Measurements from ENCODE around the gene PDE3A. TPM values are rescaled to one million over a fixed set of nuclear protein-coding genes. Genes with fewer than 3 reads are reported as not detected.
A peak's percentile ranks its signal among the peaks of the same experiment; 100 is the strongest.

PDE3A gene
- polyA plus RNA-seq, 10 donors = 7.6 to 13.6 (median 11.3) TPM

DNA sequence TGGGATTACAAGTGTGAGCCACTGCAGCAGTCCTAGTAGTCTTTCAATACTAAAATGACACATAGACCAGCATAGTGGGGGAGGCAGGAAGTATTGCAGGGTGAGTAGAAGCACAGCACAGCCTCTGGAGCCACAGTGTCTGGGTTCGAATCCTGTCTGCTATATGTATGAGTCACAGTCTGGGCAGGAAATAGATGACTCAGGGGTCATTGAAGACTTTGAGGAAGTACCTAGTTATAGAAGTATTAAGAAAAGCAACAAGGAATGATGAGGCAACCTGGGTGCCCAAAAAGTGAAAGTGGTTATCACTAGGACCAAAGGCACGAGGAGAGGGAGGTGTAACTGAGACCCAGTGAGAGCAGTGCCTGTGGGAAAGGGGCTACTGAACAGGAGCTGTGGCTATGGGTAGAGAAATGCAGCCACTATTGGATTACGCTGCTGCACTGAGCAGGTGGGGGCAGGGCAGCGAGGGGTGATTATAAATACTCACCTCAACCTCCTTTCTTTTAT is 124.0 kb downstream of the PDE3A start:
- no peak for DNase-seq

DNA sequence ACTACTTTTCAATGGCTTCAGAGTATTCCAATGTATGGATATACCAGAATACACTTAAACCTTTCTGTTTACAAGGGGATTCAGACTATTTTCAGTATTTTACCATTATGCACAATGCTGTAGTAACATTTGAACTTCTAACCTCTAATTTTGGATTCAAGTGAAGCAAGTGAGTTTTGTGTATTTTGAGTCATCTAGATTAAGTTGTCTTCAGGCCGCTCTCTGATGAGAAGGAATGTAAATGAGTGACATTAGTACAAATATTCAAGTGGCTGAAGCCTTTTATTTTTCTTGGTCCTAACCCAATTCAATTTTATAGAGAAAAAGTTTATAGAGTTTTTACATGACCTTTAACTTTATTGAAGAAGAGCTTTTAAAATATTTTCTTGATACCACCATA is 125.6 kb downstream of the PDE3A start:
- no peak for DNase-seq

DNA sequence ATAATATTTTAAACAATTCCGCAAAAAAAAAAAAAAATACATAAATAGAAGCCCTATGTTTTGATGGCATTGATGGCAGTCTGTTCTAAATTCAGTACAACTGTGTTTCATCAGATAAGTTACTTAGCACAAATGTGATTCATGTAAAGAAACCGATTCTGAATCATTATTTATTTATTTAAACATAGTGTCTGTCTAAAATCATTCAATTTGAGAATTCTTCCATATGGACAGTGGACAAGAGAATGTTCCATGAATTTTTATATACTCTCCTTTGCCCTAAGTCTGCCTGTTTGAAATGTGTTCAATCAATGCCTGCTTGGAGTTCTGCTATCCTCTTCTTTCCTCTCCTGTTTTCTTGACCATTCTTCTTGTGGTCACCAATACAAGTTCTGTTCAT is 126.5 kb downstream of the PDE3A start:
- no peak for DNase-seq

DNA sequence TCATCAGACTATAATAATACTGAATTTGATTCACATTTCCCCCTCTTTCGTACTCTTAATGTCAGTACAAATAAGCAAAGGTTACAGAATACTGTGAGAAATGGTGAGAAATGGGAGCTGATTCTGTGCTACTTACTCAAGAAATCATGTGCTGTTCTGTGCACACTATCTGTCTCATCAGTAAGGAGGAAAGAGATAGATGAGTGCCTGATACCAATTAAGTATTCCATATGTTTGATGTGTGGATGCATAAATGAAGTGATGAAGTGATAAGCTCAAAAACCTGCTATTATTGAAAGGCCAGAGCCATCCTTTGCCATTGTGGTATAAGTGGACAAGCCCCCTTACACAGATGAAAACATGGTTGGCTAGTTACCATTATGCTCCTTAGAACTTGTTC is 127.7 kb downstream of the PDE3A start:
- DNase-seq = no peak

DNA sequence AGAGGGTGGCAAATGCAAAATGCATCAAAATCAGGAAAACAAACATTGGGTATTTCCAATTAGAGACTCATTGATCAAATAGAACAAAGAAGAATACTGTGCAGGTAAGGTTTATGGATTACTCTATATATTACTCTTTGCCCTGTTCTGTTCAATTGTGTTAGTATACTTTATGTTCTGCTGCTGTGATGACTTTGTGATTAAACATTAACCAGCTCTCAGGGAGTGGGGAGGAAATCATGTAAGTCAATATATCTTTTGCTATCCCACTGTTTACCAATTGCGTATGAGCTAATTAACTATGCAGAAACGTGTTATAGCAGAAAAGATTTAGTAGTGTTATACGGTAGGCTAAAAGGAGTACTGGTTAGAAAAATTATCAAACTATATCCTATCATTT is 129.4 kb downstream of the PDE3A start:
- no peak for DNase-seq

DNA sequence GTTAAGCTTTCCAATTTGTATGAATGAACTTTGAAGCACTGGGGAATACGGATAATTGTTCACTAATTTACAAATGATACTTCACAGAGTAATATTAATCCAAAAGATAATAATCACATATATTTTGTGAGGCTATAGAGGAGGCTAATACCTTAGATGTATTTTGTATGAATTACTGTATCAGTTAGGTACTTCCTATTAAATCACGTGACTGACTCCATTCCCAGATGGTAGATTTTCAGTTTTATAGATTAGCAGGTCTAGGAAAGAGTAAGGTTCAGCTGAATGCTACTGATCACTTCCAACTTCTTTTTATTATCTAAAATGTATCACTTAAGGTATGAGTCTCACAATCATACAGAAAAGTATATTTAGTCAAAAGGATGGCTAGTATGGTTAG is 133.6 kb downstream of the PDE3A start:
- no peak for DNase-seq

DNA sequence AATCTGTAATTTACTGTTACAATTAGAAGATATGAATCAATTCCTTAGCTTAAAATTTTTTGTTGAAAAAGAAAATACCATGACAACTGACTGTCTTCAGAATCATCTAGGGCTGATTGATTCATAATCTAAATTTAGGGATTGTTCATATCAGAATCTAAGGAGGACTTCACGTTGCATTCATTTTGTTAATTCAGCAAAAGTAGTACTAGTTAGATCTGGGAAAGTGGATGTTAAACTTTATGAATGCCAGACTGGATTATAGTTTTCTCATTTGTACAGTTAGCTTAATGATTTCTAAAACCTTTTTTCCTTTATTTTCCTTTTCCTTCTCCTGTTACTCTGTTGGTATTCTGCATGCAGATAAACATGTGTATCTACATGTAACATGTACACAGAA is 135.5 kb downstream of the PDE3A start:
- no peak for DNase-seq

DNA sequence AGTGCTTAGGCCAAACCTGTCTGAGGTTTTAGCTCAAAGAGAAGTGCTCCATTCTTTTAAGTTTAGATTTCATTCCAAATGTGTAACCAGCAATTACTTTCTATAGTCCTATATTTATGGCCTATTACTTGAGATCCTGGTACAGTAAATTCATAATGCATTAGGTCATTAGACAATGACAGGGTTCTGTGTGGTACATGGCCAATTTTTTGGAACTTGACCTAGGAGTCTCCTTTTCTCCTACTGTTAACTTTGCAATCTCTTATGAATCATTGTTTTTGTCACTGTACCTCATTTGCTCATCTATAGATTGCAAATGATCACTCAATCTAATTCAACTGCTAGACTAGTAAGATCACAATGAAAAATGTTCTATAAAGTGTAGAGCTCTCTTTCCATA is 136.7 kb downstream of the PDE3A start:
- no peak for DNase-seq

DNA sequence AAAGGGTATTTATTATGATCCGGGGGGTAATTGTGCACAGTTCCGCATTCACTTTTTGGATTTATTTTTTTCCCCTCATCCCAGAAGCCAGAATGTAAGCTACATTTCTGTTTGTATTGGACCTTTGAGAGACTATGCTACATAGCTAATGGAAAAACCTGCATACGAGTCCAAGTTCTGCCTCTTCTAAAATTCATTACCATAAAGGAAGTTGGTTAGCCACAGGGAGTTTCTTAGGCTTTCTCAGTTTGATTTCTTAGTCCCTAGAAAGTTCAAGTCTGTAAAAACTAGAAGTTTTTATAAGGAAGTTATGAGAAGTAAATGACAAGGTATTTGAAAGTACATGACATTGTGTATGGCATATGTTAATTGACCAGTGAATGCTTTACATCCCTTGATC is 138.7 kb downstream of the PDE3A start:
- DNase-seq = peak in 2 of 3 donors; percentile 51 to 80

DNA sequence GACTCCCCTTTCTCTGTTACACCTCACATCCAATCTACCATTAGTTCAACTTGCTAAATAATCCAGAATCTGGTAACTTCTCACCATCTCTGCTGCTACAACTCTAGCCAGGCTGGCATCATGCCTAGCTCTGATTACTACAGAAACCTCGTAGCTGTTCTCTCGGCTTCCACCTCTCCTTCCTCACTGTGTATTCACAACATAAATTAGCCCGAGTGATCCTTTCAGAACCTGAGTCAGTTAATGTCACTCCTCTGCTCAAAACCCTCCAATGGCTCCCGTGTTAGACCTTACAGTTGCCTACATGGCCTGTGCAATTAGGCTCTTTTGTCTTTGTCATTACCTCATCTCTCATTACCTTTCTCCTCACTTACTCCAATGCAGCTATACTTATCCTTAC is 139.4 kb downstream of the PDE3A start:
- no peak for DNase-seq

DNA sequence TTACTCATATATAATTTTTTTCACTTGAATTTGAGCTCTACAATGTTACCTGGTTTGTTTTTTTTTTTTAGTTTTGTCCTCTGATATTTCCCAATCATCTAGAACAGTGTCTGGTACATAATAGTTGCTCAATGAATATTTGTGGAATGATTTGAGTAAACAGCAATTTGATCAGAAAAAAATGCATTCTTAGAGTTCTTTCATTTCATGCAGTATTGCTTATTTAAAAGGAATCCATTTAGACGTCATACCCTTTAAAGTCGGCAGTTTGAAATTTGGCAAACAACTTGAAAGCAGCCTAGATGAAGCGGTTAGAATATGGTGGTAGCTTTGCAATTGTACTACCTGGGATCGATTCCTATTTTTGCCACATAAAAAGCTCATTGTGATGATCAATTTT is 140.0 kb downstream of the PDE3A start:
- no peak for DNase-seq

DNA sequence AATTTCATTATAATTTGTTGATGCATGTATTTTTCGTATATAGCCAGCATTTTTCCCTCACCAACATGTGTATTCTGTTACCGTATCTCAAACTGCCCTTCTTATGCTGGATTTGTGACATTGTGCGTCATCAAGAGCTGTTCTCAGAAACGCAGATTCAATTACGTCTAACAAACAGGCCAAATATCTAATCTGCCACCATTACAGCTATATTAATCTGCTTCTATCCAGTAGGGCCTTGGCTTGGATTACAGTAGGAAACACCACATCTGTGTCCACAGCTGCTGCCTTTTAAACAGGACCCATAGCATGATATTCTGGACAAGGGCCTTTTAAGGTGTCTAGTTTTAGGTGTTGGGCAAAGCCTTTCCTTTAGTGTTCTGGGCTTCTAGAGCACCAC is 140.6 kb downstream of the PDE3A start:
- peak in 1 of 3 donors; percentile 58 for DNase-seq

DNA sequence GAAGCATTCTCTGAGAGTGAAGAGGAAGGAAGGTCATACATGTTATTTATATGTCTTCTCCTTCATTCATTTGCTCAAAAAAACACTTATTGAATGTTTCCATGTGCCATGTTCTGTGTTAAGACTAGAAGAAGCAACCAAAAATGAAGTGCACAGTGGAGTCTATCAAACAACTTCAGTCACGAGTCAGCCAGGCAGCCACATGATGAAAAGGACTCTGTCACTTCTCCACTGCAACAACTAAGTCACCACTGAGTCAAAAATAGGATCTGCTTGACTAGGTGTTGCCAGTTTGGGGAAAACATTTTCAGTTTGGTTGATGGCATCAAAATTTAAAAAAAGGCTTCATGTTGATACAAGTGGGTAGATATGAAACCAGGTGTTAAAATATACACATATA is 142.5 kb downstream of the PDE3A start:
- DNase-seq = no peak

DNA sequence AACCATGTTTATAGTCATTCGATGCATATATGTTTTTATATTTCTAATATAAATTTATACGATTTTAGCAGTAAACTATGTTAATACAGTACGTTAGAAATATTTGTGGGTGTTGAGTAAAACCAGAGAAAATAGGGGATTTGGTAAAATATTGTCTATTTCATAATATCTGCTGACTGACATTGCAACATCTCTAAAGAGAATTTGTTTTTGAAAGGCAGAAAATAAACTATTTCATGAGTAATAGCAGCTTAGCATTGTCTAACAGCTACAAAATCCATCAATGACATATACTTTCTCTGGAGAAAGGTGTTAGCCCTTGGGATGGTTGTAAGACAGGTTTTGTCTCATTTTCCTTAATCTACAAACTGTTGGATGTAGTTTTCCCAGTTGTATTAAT is 144.9 kb downstream of the PDE3A start:
- DNase-seq = no peak

DNA sequence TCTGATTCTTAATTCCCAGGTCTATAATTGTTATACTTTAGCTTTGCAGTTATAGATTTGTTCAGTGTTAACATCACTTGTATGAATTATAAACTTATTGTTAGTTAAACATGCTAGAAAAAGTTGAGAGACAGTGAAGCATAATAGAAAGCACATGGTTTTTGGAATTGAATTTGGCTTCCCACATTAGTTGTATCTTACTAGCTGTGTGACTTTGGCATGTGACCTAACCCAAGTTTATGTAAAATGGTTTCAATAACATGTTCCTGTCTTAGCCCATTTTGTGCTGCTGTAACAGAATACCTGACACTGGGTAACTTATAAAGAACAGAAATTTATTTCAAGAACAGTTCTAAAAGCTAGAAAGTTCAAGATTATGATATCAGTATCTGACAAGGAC is 146.3 kb downstream of the PDE3A start:
- DNase-seq = no peak

DNA sequence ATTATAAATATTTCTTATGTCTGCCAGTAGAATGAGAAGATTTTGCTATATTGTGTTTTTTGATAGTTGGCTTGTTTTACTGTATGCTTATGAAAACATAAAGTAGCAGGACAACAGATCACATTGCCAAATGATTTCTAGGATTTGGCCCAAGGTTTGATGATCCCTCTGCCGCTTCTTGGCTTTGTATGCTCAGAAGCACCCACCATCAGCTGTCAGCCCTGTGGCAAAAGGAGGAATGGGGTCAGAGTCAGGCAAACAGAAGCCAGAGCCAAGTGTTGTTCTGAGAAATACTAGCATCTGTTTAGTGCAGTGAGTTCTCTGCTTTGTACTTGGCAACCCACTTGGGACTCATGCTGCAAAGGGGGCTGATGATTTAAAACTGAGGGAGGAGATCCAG is 152.2 kb downstream of the PDE3A start:
- DNase-seq = peak; percentile 51 to 85 (median 57)

DNA sequence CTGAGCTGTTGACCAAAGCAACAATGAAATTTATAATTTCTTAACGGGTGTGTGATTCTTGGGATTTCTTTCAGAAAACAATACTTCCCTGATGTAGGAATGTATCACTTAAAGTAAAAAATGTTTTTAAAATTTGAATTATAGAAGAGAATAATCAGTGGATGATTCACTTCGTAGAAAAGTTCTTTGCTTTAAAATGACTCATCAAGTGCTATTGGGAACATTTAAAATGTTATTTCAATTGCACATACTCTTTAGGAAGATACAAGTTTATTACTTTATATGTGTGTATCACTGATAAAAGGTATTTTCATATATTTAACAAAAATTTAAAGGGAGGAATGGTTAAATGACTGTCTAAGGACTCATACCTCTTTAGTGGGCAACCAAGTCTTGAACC is 155.3 kb downstream of the PDE3A start:
- no peak for DNase-seq

DNA sequence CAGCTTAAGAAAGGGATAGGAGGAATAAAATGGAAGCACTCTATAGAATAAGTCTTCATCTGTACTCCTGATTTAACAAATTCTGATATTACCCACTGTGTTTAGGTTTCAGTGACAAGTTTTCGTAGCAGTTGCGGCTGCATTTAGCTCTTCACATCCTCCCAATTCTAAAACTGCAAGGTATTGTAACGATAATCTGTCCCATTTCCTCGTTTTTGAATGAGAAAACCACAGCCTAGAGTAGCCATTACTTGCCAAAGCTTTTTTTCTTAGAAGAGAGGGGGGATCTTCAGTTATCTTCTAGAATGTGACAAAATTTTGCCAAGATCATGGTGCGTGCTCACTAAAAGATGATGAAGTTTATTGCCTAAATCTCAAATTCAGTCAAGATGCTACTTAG is 155.8 kb downstream of the PDE3A start:
- DNase-seq = no peak

DNA sequence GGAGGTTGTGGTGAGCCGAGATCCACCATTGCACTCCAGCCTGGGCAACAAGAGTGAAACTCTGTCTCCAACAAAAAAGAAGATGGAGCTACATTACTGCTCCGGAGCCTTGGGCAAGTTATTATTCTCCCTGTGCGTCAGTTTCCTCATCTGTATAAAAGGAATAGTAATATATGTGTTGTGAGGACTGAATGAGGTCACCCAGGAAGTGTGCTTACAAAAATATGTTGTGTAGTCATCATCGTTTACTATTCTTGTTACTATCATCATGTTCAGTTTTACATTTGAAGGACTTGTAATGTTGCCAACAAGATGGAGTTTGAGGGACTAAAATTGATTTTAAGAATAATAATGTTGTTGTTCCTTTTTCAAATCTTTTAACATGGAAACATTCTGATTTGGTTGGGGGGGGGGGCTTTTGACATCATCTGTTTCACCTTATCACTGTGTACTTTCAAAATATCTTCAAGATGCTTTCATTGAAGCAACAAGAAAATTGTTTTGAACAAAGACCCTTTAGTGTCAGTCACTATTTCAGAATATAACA is 156.8 kb downstream of the PDE3A start:
- DNase-seq = no peak

DNA sequence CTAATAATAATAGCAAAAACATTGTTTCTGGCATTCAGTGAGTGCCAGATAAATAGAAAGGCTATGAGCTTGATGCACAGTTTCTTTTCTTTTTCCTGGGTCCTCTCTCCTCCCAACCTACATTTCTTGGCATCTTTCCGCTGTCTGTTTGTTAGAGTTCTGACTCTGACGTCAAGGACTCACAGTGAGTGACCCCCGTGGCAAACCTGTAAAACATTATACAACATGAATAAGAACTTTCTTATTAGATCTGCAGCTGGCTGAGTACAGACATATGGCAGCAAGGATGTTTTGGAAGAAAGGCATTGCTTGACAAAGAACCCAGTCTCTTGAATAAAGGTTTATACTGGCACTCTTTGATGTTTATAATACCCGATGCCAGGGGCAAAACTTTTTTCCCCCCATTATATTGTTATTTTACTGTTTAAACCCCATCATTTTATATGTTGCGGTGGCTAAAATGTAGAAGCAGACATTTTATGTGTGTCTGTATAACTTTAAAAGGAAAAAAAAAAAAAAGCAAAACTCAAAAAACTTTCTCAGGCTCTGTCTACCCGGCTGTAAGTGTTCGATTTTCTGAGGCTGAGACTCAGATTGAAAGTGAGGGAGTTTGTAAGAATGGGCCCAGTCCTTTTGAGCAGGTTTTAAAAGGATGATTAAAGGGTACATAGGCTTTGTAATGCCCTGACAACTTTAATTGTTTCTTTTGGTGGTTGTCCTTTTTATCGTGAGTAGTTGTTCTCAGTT is 159.3 kb downstream of the PDE3A start:
- DNase-seq = peak in 1 of 3 donors; percentile 40

DNA sequence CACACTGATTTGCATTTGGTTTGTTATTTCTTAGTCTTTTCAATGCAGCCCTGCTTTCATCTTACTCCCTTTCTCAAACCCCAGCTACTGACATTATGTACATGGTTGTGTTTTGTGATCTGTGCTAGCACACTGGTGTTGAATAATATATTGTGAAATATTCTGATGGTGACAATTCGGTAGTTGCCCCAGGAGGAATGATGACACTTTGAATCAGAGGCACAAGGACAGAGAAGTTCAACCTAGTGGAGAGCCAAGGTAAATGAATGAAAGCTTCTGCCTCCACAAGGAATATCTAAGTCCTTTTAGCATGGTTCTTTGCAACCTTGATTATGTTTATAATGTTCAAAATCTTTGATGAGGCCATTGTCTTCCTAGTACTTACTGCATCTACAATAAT is 159.9 kb downstream of the PDE3A start:
- DNase-seq = no peak

DNA sequence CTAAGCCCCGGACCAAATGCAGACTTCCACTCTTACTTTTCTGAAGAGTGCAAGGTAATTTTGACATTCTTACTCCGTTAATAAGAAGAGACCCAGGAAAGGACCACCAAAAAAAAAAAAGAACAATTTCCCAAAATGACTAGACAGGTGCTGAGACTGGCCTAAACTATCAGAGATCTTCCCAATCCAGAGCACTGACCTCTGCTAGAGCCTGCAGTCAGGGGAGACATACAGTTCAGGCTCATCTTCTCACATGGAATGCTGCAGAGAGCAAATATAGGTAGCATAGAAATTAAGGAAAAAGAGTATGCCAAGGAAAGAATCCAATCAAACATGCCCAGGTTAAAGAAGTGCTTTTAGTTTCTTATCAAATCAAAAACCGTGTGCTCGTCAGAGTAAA is 177.9 kb downstream of the PDE3A start:
- no peak for DNase-seq

DNA sequence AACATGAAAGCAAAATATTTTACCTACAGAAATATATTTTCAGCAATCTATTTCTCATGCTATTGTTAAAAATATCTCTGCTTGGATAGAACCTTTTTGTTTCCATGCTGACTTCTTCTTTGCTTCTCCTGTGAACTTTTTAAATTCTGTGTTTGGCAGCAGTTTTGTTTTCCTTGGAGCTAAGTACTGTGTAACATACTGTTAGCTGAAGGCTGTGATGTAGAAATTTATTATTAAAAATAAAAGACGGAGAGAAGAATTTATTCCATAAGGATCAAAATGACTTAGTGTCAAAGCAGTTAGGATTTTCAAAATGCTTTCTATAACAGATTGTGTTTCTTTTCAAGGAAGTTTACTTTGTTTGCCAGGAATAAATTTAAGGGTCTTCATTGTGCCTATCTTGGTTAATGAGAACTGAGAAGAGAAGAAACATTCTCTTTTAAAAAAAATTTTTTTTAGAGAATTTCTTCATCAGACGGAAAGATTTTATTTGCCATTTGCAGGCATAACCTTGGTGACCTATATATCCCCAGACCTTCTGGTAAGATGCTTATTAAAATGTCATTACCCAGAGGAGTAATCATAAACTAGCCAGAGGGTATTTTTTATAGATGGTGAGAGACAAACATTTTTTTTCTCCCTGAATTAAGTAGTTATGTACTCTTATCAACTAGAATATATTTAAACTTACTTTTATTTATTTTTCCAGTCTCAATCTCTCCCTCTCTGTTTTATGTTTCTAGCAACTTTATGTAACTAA is 179.7 kb downstream of the PDE3A start:
- DNase-seq = peak; percentile 78 to 89 (median 79)

Measured in muscle of back (tissue), 11 donors.